ENCODE measurements around the gene ANKRD28. TPM values are rescaled to one million over a fixed set of nuclear protein-coding genes. Genes with fewer than 3 reads are reported as not detected.

ANKRD28 gene
- total RNA-seq, 1 experiment from 2014 or later = 47.5 TPM

DNA sequence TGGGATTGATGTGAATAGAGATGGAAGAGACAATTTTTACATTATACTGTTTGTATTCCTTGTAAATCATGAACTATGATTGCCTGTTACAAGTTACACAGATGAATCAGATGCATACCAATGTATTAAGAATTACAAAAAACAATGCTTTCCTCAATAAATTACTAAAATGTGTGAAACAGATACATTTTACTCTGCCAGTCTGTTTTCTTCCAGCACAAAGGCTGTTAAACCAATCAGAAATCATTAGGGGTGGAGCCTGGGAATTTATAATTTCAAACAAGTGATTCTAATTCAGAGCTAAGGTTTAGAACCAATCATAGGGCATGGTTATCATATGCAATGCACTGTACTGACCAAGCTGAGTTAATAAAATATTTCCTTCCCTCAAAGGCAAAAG lies 21.8 kb upstream of the ANKRD28 start:
- Histone ChIP-seq H3K9ac (ENCODE audit: low read length) (no peak overlapping the region), H3K79me2 (ENCODE audit: insufficient read depth, low read length) (peaks cover 91% of the 10 kb centered on the region), H3K9me3 (ENCODE audit: control insufficient read depth in 1 of 2, insufficient read depth in 1 of 2, low read depth in 1 of 2, low read length in 2 of 2) (no peaks in the 10 kb centered on the region), H3K27me3 (ENCODE audit: insufficient read depth, low read length) (no peaks in the 10 kb centered on the region), H3K9me2 (ENCODE audit: insufficient read depth) (no peaks in the 10 kb centered on the region), H4K20me1 (ENCODE audit: insufficient read depth) (no peaks in the 10 kb centered on the region; the same call in 1 of the 2 replicates), H3K4me1 (ENCODE audit: control insufficient read depth in 1 of 2, insufficient read depth in 2 of 2, low read length in 2 of 2) (peaks cover 2 to 3% of the 10 kb centered on the region in 2 experiments; a peak in 1 of 4 replicates), H3K36me3 (ENCODE audit: control insufficient read depth in 1 of 2, insufficient read depth in 2 of 2, low read length in 2 of 2) (no peaks in the 10 kb centered on the region), H2AFZ (ENCODE audit: low read depth, low read length, poor library complexity, severe bottlenecking) (no peak overlapping the region), H3K27ac (ENCODE audit: low read depth, low read length) (no peak overlapping the region), H3K4me2 (ENCODE audit: low read length) (no peak overlapping the region), H3K4me3 (replicated peaks in 1 of 2; ENCODE audit: low read depth in 1 of 2, low read length in 2 of 2) (no peak overlapping the region)
- TF ChIP-seq, protein P1, sequence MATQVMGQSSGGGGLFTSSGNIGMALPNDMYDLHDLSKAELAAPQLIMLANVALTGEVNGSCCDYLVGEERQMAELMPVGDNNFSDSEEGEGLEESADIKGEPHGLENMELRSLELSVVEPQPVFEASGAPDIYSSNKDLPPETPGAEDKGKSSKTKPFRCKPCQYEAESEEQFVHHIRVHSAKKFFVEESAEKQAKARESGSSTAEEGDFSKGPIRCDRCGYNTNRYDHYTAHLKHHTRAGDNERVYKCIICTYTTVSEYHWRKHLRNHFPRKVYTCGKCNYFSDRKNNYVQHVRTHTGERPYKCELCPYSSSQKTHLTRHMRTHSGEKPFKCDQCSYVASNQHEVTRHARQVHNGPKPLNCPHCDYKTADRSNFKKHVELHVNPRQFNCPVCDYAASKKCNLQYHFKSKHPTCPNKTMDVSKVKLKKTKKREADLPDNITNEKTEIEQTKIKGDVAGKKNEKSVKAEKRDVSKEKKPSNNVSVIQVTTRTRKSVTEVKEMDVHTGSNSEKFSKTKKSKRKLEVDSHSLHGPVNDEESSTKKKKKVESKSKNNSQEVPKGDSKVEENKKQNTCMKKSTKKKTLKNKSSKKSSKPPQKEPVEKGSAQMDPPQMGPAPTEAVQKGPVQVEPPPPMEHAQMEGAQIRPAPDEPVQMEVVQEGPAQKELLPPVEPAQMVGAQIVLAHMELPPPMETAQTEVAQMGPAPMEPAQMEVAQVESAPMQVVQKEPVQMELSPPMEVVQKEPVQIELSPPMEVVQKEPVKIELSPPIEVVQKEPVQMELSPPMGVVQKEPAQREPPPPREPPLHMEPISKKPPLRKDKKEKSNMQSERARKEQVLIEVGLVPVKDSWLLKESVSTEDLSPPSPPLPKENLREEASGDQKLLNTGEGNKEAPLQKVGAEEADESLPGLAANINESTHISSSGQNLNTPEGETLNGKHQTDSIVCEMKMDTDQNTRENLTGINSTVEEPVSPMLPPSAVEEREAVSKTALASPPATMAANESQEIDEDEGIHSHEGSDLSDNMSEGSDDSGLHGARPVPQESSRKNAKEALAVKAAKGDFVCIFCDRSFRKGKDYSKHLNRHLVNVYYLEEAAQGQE (IDR thresholded peaks at IDR 0.05; ENCODE audit: low read depth) = no peak
- TF ChIP-seq FOSL1 (IDR thresholded peaks at IDR 0.05; ENCODE audit: low read depth) = no peak
- TF ChIP-seq EGR1 (IDR thresholded peaks at IDR 0.05; ENCODE audit: low read depth) = no peak
- no peak for TF ChIP-seq POLR2A (IDR thresholded peaks at IDR 0.05; ENCODE audit: borderline replicate concordance, extremely low read depth, insufficient read depth, insufficient read length)
- TF ChIP-seq SRF (IDR thresholded peaks at IDR 0.05; ENCODE audit: low read depth) = no peak
- TF ChIP-seq, protein P2, sequence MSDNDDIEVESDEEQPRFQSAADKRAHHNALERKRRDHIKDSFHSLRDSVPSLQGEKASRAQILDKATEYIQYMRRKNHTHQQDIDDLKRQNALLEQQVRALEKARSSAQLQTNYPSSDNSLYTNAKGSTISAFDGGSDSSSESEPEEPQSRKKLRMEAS (IDR thresholded peaks at IDR 0.05) = no peak
- TF ChIP-seq, protein P3, sequence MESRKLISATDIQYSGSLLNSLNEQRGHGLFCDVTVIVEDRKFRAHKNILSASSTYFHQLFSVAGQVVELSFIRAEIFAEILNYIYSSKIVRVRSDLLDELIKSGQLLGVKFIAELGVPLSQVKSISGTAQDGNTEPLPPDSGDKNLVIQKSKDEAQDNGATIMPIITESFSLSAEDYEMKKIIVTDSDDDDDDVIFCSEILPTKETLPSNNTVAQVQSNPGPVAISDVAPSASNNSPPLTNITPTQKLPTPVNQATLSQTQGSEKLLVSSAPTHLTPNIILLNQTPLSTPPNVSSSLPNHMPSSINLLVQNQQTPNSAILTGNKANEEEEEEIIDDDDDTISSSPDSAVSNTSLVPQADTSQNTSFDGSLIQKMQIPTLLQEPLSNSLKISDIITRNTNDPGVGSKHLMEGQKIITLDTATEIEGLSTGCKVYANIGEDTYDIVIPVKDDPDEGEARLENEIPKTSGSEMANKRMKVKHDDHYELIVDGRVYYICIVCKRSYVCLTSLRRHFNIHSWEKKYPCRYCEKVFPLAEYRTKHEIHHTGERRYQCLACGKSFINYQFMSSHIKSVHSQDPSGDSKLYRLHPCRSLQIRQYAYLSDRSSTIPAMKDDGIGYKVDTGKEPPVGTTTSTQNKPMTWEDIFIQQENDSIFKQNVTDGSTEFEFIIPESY (IDR thresholded peaks at IDR 0.05; ENCODE audit: extremely low read depth, insufficient replicate concordance, low read length) = no peak
- CTCF ChIA-PET = no interaction called here
- RAD21 ChIA-PET (ENCODE audit: low non-redundant PET in 1 of 2, low total read pairs in 2 of 2, uncharacterized antibody in 2 of 2, unreplicated experiment in 2 of 2) = no interaction called here
- DNase-seq (ENCODE audit: low read depth, low spot score) = no peak
- POLR2A ChIA-PET = no interaction called here
- intact Hi-C loops (cut with micrococcal nuclease) = no loop called here
- no TSS peak for BruUV-seq (replicated peaks)
- no peak for ATAC-seq
